ENCODE data around the gene MYL9.
A peak's percentile ranks its signal among the peaks of the same experiment; 100 is the strongest.

MYL9 gene

DNA sequence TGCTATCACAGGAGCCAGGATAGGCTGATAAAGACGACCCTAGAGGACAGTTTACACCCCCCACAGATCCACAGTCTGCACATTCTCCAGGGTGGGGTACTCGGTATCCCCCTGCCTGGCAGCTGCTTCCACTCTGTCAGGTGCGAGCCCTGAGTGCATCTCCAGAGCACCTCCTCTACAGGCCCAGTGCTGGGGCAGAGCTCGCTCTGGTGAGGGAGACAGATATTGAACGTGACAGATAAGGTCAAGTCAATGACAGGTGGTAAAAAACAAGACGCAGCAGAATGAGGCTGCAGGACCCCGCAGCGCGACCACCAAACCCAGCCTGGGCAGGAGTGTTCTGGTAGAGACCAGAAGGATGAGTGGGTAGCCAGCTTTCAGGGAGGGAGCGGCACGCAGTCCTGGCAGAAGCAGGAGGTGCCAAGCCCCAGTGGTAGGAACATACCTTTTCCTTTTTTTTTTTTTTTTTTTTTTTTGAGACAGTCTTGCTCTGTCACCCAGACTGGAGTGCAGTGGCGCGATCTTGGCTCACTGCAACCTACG is 12.4 kb upstream of the MYL9 start:
- peaks cover 0 to 16% (median 7%) of the 10 kb centered on the region in 10 experiments; a peak in 11 of 20 replicates for H3K4me1 ChIP-seq
- no peaks in the 10 kb centered on the region for H3K27me3 ChIP-seq

DNA sequence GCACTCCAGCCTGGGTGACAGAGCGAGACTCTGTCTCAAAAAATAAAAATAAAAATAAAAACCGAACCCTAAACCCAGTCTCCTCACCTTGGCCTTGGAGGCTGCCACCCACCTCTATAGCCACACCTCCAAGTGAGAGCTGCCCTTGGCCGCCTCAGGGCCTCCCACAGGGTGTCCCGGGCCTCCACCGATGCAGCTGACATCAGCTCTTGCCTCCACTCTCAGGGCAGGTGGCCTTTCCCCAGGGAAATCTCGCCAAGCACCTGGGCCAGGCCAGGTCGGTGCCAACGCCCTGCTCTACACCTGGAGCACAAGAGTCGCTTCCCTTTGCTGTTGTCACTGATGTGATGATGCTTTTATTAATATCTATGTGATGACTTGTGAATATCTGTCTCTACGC is 8.9 kb upstream of the MYL9 start:
- no peak overlapping the region for H3K4me3 ChIP-seq
- no peaks in the 10 kb centered on the region for H3K4me1 ChIP-seq
- H3K4me2 ChIP-seq: no peak overlapping the region
- no peak for TF ChIP-seq Cebpa-rat (IDR thresholded peaks at IDR 0.05)
- no peaks in the 10 kb centered on the region for H3K9me3 ChIP-seq (replicated peaks in 1 of 11)
- peaks cover 0 to 16% (median 0%) of the 10 kb centered on the region in 11 experiments; a peak in 3 of 22 replicates for H4K20me1 ChIP-seq
- H3K36me3 ChIP-seq: peaks cover 16 to 31% (median 22%) of the 10 kb centered on the region in 11 experiments
- H3K9ac ChIP-seq: no peak overlapping the region
- H3K27me3 ChIP-seq: no peaks in the 10 kb centered on the region
- H3K27ac ChIP-seq: no peak overlapping the region

More for the DNA sequence above, 12.4 kb upstream of the MYL9 start:
- Histone ChIP-seq H3K27ac (no peak overlapping the region), H3K4me2 (no peak overlapping the region), H3K4me3 (no peak overlapping the region), H3K9ac (no peak overlapping the region), H3K9me3 (replicated peaks in 1 of 11) (no peaks in the 10 kb centered on the region), H3K36me3 (peaks cover 49 to 66% (median 56%) of the 10 kb centered on the region in 11 experiments), H4K20me1 (peaks cover 0 to 39% (median 0%) of the 10 kb centered on the region in 11 experiments; a peak in 5 of 22 replicates)
- TF ChIP-seq Cebpa-rat (IDR thresholded peaks at IDR 0.05): no peak

DNA sequence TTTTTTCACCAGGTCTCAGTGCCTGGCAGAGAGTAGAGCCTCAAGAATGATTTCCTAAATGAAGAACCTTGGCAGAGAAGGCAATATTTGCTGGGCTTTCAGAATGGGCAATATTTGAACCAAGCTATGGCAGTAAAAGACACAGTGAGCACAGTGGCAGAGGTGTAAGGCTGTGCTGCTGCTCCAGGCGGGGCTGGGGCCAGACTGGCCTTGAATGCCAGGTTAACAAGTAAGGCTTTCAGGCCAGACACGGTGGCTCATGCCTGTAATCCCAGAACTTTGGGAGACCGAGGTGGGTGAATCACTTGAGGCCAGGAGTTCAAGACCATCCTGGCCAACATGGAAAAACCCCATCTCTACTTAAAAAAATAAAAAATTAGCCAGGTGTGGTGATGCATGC is 8.5 kb upstream of the MYL9 start:
- no peak overlapping the region for H3K9ac ChIP-seq
- H3K27ac ChIP-seq: no peak overlapping the region
- TF ChIP-seq Cebpa-rat (IDR thresholded peaks at IDR 0.05): no peak
- no peaks in the 10 kb centered on the region for H3K9me3 ChIP-seq (replicated peaks in 1 of 11)
- no peaks in the 10 kb centered on the region for H3K4me1 ChIP-seq
- peaks cover 0 to 11% (median 0%) of the 10 kb centered on the region in 11 experiments; a peak in 2 of 22 replicates for H4K20me1 ChIP-seq
- no peak overlapping the region for H3K4me3 ChIP-seq
- H3K36me3 ChIP-seq: peaks cover 12 to 27% (median 18%) of the 10 kb centered on the region in 11 experiments
- no peaks in the 10 kb centered on the region for H3K27me3 ChIP-seq
- H3K4me2 ChIP-seq: no peak overlapping the region

DNA sequence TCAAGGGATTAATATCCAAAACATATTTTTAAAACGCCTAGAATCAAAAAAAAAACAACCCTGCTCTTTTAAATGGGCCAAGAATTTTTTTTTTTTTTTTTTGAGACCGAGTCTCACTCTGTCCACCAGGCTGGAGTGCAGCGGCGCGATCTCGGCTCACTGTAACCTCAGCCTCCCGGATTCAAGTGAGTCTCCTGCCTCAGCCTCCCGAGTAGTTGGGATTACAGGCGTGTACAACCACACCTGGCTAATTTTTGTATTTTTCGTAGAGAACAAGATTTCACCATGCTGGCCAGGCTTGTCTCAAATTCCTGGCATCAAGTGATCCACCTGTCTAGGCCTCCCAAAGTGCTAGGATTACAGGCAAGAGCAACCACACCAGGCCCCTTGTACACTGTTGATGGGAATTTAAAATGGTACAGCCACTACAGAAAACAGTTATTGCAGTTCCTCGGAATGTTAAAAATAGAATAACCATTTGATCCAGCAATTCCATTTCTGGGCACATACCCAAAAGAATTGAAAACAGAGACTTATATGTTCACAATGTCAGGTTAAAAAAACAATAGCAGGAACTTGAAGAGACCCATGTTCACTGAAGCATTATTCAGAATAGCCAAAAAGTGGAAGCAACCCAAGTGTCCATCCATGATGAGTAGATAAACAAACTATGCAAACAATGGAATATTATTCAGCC is 3.1 kb upstream of the MYL9 start:
- Histone ChIP-seq H3K36me3 (no peaks in the 10 kb centered on the region), H3K27me3 (peaks cover 0 to 14% (median 0%) of the 10 kb centered on the region in 11 experiments; a peak in 5 of 22 replicates)
- TF ChIP-seq Cebpa-rat (IDR thresholded peaks at IDR 0.05): no peak

DNA sequence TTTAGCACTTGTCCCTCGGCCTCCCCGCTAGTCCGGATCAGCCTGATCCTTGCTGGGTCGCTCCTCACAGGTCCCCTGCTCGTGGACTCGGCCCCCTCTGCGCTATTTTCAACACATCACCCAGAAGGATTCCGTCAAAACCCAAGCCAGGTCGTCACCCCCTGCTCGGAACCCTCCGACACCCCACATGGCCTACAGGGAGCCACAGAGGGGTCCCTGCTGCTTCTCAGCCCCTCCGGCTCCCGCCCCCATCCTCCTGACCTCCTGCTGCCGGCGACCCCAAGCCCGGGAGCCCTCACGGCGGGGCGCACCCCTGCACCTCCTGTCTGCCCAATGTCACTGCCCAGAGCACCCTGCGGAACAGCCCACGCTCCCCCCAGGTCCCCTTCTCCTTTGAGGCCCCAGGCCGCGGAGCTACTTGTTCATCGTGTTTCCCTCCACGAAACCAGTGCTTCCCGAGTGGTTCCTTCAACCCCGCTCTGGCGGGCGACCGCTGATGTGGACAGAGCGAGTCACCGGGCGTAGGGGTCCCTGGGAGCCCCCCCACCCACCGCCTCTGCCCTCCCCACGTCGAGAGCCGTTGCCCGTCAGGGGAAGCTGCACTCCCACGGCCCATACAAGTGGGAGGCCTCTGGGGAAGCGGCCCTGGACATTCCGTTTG is 638 bp upstream of the MYL9 start:
- Histone ChIP-seq H4K20me1 (no peaks in the 10 kb centered on the region; a peak in 1 of 22 replicates), H3K4me1 (peaks cover 0 to 18% (median 4%) of the 10 kb centered on the region in 10 experiments; a peak in 6 of 20 replicates), H3K9me3 (replicated peaks in 1 of 11) (no peaks in the 10 kb centered on the region), H3K27me3 (peaks cover 0 to 14% (median 0%) of the 10 kb centered on the region in 11 experiments; a peak in 5 of 22 replicates), H3K27ac (no peak overlapping the region), H3K9ac (no peak overlapping the region), H3K4me2 (peak overlapping the region in 1 of 11 experiments; percentile 1; a peak in 2 of 22 replicates), H3K36me3 (no peaks in the 10 kb centered on the region), H3K4me3 (no peak overlapping the region)
- TF ChIP-seq Cebpa-rat (IDR thresholded peaks at IDR 0.05): no peak

More for the DNA sequence above, 3.1 kb upstream of the MYL9 start:
- no peak overlapping the region for H3K4me2 ChIP-seq
- H3K9ac ChIP-seq: no peak overlapping the region
- H3K4me1 ChIP-seq: peaks cover 0 to 15% (median 4%) of the 10 kb centered on the region in 10 experiments; a peak in 6 of 20 replicates
- H3K27ac ChIP-seq: no peak overlapping the region
- no peaks in the 10 kb centered on the region for H3K9me3 ChIP-seq (replicated peaks in 1 of 11)
- H4K20me1 ChIP-seq: no peaks in the 10 kb centered on the region; a peak in 1 of 22 replicates
- H3K4me3 ChIP-seq: no peak overlapping the region

DNA sequence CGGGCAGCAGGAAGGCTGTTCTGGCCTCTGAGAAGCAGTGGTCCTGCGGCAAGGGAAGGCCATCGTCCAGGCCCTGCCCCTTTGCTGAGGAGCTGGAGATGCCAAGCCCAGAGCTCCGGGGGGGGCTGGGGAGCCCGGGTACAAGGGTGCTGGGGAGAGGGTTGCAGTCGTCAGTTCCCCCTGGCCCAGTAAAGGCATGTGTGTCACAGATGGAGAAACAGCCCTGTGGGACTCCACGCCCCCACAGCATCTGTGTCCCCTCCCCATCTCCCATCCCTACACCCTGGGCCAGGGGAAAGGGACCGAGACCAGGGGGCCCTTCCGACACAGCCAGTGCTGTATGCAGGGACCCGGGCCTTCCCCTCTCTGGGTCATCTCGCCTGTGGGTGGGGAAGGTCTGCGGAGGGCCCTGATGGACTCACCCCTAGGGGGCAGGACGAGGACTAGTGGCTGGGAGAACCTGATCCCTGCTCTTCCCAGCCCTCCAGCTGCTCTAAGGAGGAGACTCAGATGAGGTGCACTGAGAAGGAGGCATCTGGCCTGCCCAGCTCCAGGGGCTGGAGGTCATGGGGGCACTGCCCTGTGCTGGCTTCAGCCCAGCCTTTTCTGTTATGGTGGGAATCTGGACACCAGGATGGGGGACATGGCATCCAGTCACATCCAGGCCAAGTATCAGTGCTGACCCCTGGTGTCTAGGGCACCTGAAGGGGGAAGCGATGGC is 609 bp downstream of the MYL9 start:
- no peaks in the 10 kb centered on the region; a peak in 1 of 22 replicates for H4K20me1 ChIP-seq
- H3K27ac ChIP-seq: no peak overlapping the region
- no peaks in the 10 kb centered on the region for H3K36me3 ChIP-seq
- H3K27me3 ChIP-seq: peaks cover 0 to 14% (median 0%) of the 10 kb centered on the region in 11 experiments; a peak in 5 of 22 replicates
- no peaks in the 10 kb centered on the region for H3K9me3 ChIP-seq (replicated peaks in 1 of 11)
- H3K4me3 ChIP-seq: no peak overlapping the region
- TF ChIP-seq Cebpa-rat (IDR thresholded peaks at IDR 0.05): no peak
- peak overlapping the region in 2 of 11 experiments; percentile 4 to 7; a peak in 1 of 22 replicates for H3K4me2 ChIP-seq
- H3K9ac ChIP-seq: no peak overlapping the region
- peaks cover 0 to 20% (median 7%) of the 10 kb centered on the region in 10 experiments; a peak in 7 of 20 replicates for H3K4me1 ChIP-seq

DNA sequence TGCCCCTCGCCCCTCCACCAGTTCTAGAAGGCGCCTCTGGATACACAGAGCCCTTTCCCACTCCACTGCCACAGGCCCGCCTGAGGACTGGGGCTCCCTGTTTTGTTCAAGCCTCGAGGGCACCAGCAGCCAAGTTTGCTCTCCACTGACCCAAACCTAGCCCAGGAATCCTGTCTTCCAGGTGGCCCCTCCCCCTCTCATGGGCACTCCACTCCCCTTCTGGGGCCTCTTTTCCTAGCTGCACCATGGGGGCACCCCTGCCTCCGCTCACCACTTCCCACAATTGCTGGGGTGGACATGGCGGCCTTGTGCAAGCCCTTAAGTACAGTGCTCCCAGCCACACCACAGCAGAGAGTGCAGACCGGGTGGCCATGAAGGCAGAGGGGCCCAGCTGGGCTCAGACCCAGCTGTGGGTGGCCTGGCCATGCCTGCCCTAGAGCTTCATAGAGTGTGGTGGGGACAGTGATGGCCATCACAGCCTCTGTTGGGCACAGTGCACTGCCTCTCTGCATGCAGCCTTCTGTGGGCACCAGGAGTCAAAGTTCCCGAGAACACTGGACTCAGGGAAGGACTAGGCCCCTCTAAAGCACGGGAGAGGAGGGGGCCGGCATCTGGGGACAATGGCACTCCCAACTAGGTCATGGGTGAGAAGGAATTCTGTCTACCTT is 1.3 kb downstream of the MYL9 start:
- Histone ChIP-seq H3K9ac (no peak overlapping the region), H3K9me3 (replicated peaks in 1 of 11) (no peaks in the 10 kb centered on the region), H3K4me2 (peak overlapping the region in 4 of 11 experiments; percentile 11 to 19 (median 15); a peak in 5 of 22 replicates), H3K36me3 (no peaks in the 10 kb centered on the region), H3K4me1 (peaks cover 0 to 20% (median 8%) of the 10 kb centered on the region in 10 experiments; a peak in 7 of 20 replicates), H3K27ac (no peak overlapping the region), H3K4me3 (no peak overlapping the region), H4K20me1 (no peaks in the 10 kb centered on the region; a peak in 2 of 22 replicates), H3K27me3 (peaks cover 0 to 14% (median 0%) of the 10 kb centered on the region in 11 experiments; a peak in 5 of 22 replicates)
- TF ChIP-seq Cebpa-rat (IDR thresholded peaks at IDR 0.05): no peak

All from BLaER1 treated with 17β-estradiol and CSF1 and Interleukin-3, amounts not matched to agents 10 nM and 100 nM (cell line).